GM18519 (cell line): Measurements from ENCODE around the gene CCR8.

Experiments
- ATAC-seq: cut with Tn5 transposase; IDR thresholded peaks from one replicate; pipeline ENCODE4 v1.9.1; 2021; ENCODE audit warnings: mild to moderate bottlenecking, moderate library complexity; ENCODE audit not compliant: unreplicated experiment, low FRiP score

The CCR8 gene

GRCh38 chr3:39329493-39329892, at the start of gene CCR8:
CCR8 (plus strand) TSS chr3:39329709; CDS start chr3:39332332, 2,623 bp downstream.
- no peak for ATAC-seq

GRCh38 chr3:39279745-39280517, 49.6 kb upstream of the CCR8 start, which contains the start of gene CX3CR1:
CX3CR1 (minus strand) TSS chr3:39280036; CDS start chr3:39266509, 13,527 bp downstream.
- ATAC-seq: no peak

- ATAC-seq: no peak
Measured at GRCh38 chr3:39280571-39280970, 48.9 kb upstream of the CCR8 start.

- ATAC-seq: no peak
Measured at GRCh38 chr3:39281533-39281932, 48.0 kb upstream of the CCR8 start.

GRCh38 chr3:39282057-39282456, 47.5 kb upstream of the CCR8 start:
- ATAC-seq: no peak

- ATAC-seq: no peak
Measured at GRCh38 chr3:39284457-39284881, 45.0 kb upstream of the CCR8 start.

- no peak for ATAC-seq
Measured at GRCh38 chr3:39285332-39285731, 44.2 kb upstream of the CCR8 start.

- no peak for ATAC-seq
Measured at GRCh38 chr3:39286771-39287170, 42.7 kb upstream of the CCR8 start.

- ATAC-seq: no peak
Measured at GRCh38 chr3:39287216-39288164, 42.0 kb upstream of the CCR8 start.

- peak; percentile 97 for ATAC-seq
Measured at GRCh38 chr3:39288300-39288808, 41.2 kb upstream of the CCR8 start.

- no peak for ATAC-seq
Measured at GRCh38 chr3:39289107-39289506, 40.4 kb upstream of the CCR8 start.

- no peak for ATAC-seq
Measured at GRCh38 chr3:39290255-39290654, 39.3 kb upstream of the CCR8 start.

GRCh38 chr3:39291903-39292329, 37.6 kb upstream of the CCR8 start:
- no peak for ATAC-seq

- no peak for ATAC-seq
Measured at GRCh38 chr3:39292961-39293360, 36.5 kb upstream of the CCR8 start.

- ATAC-seq: no peak
Measured at GRCh38 chr3:39294446-39295183, 34.9 kb upstream of the CCR8 start.

GRCh38 chr3:39295184-39295775, 34.2 kb upstream of the CCR8 start:
- ATAC-seq: peak; percentile 93

GRCh38 chr3:39296197-39297077, 33.1 kb upstream of the CCR8 start:
- no peak for ATAC-seq

- ATAC-seq: no peak
Measured at GRCh38 chr3:39299279-39299678, 30.2 kb upstream of the CCR8 start.

GRCh38 chr3:39302178-39302577, 27.3 kb upstream of the CCR8 start:
- ATAC-seq: no peak
